Gastroesophageal sphincter (tissue), 4 donors: ENCODE data around the gene SGCE. TPM values are rescaled to one million over a fixed set of nuclear protein-coding genes. Genes with fewer than 3 reads are reported as not detected.

Experiments
- ATAC-seq: fragments of 150-250 bp; one replicate; pipeline ENCODE4 v1.9.1; 2016; ENCODE audit warnings: mild to moderate bottlenecking, moderate library complexity
- H3K27ac ChIP-seq, 4 donors: fragments of 200-600 bp; sonication (generic) in 3 of 4; 1 replicate in 3 of 4; 2 replicates in 1 of 4; pipeline ENCODE4 v1.5.1; 2016 to 2019
- H3K27me3 ChIP-seq: fragments of 200-600 bp; sonication (generic); one replicate; pipeline ENCODE4 v1.5.1; 2019
- H3K36me3 ChIP-seq, 2 donors: fragments of 200-600 bp; sonication (generic); one replicate each; pipeline ENCODE4 v1.5.1; 2019; ENCODE audit warnings: control low read depth in 1 of 2
- H3K4me1 ChIP-seq, 3 donors: fragments of 200-600 bp; sonication (generic); 1 replicate in 2 of 3; 2 replicates in 1 of 3; pipeline ENCODE4 v1.5.1; 2016 to 2019; ENCODE audit warnings: control low read depth in 2 of 3
- H3K4me3 ChIP-seq, 2 donors: fragments of 200-600 bp; sonication (generic); one replicate each; pipeline ENCODE4 v1.5.1; 2019; ENCODE audit warnings: mild to moderate bottlenecking in 1 of 2, moderate library complexity in 1 of 2
- H3K9me3 ChIP-seq, 3 donors: fragments of 200-600 bp; sonication (generic); one replicate each; pipeline ENCODE4 v1.5.1; 2017 to 2019; ENCODE audit warnings: control low read depth in 2 of 3
- CTCF ChIP-seq, 4 experiments: fragments of 200-600 bp in 2 of 4; fragments of 450-650 bp in 2 of 4; sonication (generic) in 1 of 4; IDR thresholded peaks; one replicate each; pipeline ENCODE4 v1.5.1; 2017 to 2019; ENCODE audit warnings: antibody characterized with exemption in 4 of 4, mild to moderate bottlenecking in 2 of 4, moderate library complexity in 2 of 4
- EP300 ChIP-seq: sonication (generic); formaldehyde crosslinking; IDR thresholded peaks from one replicate; pipeline ENCODE4 v1.6.1; 2017; ENCODE audit warnings: antibody characterized with exemption, mild to moderate bottlenecking
- POLR2A ChIP-seq, 2 donors: fragments of 450-650 bp; IDR thresholded peaks; one replicate each; pipeline ENCODE4 v1.6.1; 2017; ENCODE audit warnings: antibody characterized with exemption in 2 of 2, mild to moderate bottlenecking in 2 of 2, moderate library complexity in 1 of 2
- POLR2AphosphoS5 ChIP-seq: sonication (generic); formaldehyde crosslinking; IDR thresholded peaks from one replicate; pipeline ENCODE4 v1.6.1; 2017; ENCODE audit warnings: antibody characterized with exemption
- WGBS, 2 donors: methylation state at CpG; one replicate each; pipeline ENCODE4 v1.1.5; 2018; ENCODE audit warnings: low coverage in 1 of 2; 5-methylcytosine and 5-hydroxymethylcytosine counted together
- total RNA-seq, 4 donors: library from RNA; depleted of rRNA; stranded (reverse); fragments of >200 nt; gene quantifications; one replicate each; pipeline ENCODE4 v1.1.0, GENCODE V29; 2016

The SGCE gene
- total RNA-seq, 4 donors from 2014 or later = 92.5 to 138 (median 123) TPM

DNA sequence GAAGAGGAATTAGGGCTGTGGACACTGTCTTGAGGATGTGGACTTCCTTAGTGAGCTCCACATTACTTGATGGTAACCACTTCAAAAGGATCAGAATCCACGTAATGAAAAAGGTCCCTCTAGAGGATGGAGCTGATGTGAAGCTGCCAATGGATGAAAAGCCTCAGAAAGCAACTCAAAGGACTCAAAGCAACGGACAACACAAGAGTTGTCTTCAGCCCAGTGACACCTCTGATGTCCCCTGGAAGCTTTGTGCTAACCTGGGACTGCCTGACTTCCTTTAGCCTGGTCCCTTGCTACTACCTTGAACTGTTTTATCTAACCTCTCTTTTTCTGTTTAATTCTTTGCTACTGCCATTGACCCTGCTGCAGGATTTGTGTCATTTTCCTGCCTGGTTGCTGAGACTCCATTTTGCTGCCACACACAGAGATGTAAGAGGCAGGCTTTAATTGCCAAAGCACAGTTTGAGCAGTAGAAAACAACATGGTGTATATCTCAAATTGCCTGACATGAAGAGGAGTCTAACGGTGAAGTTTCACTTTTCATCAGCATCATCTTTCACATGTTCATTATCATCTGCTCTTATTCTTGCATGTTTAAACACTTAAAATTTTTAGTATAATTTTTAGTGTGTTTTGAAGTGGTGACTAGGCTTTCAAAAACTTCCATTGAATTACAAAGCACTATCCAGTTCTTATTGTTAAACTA is 11.1 kb upstream of the SGCE start:
- H3K4me3 ChIP-seq = no peak overlapping the region
- H3K9me3 ChIP-seq = no peaks in the 10 kb centered on the region
- no peaks in the 10 kb centered on the region for H3K4me1 ChIP-seq
- H3K27me3 ChIP-seq = no peaks in the 10 kb centered on the region
- H3K27ac ChIP-seq = no peak overlapping the region
- 92% methylated on average over 3 of the region's 3 CpGs for WGBS, 2 donors
- no peak for ATAC-seq
- TF ChIP-seq POLR2A (IDR thresholded peaks at IDR 0.05) = no peak
- H3K36me3 ChIP-seq = no peaks in the 10 kb centered on the region

DNA sequence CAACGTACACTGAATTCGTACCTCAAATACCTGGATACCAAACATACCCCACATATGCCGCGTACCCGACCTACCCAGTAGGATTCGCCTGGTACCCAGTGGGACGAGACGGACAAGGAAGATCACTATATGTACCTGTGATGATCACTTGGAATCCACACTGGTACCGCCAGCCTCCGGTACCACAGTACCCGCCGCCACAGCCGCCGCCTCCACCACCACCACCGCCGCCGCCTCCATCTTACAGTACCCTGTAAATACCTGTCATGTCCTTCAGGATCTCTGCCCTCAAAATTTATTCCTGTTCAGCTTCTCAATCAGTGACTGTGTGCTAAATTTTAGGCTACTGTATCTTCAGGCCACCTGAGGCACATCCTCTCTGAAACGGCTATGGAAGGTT is 9.5 kb upstream of the SGCE start:
- Histone ChIP-seq H3K27ac (no peak overlapping the region), H3K27me3 (no peaks in the 10 kb centered on the region), H3K9me3 (no peaks in the 10 kb centered on the region), H3K36me3 (no peaks in the 10 kb centered on the region), H3K4me3 (no peak overlapping the region), H3K4me1 (no peaks in the 10 kb centered on the region)
- TF ChIP-seq POLR2AphosphoS5 (no peak), EP300 (no peak), POLR2A (IDR thresholded peaks at IDR 0.05) (no peak), CTCF (IDR thresholded peaks at IDR 0.05) (no peak)
- ATAC-seq = no peak
- 95 to 97% methylated on average over 7 to 18 of the region's 18 CpGs for WGBS, 2 donors

GRCh38 chr7:94664023-94664422 is 8.1 kb upstream of the SGCE start:
- H3K9me3 ChIP-seq = no peaks in the 10 kb centered on the region
- no peak for ATAC-seq
- no peaks in the 10 kb centered on the region for H3K27me3 ChIP-seq
- H3K4me1 ChIP-seq = peaks cover 0 to under 1% (median 0%) of the 10 kb centered on the region in 3 donors
- H3K36me3 ChIP-seq = no peaks in the 10 kb centered on the region
- TF ChIP-seq CTCF (IDR thresholded peaks at IDR 0.05) (no peak), EP300 (no peak), POLR2AphosphoS5 (no peak), POLR2A (IDR thresholded peaks at IDR 0.05) (no peak)
- H3K27ac ChIP-seq = no peak overlapping the region
- no peak overlapping the region for H3K4me3 ChIP-seq
- no CpG with 5 or more reads among the region's 23 CpGs for WGBS, 2 donors

DNA sequence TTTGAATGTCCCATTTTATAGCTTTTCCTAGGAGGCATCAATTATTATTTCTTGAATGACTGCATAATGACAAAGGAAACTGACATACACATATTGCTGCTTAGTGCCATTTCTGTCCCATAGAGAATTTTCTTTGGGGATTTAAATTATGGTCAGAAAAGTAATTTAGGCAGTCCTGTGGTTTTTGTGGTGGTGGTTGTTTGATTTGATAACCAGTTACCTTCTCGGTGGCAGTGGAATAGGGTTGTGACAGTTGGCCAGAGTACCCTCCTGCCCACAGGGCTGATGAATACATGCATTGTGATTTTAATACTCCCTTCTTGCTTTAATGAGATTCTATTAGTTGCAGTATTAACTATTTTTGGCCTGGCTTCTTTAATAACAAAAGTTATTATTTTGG is 6.6 kb upstream of the SGCE start:
- H3K4me1 ChIP-seq = peaks cover 0 to 9% (median 0%) of the 10 kb centered on the region in 3 donors
- no peak for ATAC-seq
- WGBS, 2 donors = 63 to 71% methylated on average over 1 of the region's 1 CpG

DNA sequence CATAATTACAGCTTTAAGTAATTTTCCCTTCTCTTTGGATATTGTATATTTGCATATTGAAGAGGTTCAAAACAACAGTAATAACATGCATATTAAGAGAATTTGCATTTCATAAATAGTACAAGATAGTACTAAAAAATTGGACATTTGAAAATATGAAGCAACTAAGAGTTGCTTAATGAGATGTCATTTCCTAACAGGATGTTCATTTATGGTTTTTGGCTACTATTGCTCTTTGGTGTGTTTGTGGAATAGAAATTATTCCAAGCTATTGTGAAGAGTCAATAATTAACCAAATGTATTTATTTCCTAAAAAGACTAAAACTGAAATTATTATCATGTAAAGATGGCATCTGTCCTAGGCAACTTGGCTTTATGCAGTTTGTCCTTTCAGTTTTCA is 4.1 kb upstream of the SGCE start:
- no peaks in the 10 kb centered on the region for H3K9me3 ChIP-seq
- H3K4me3 ChIP-seq = no peak overlapping the region
- no peaks in the 10 kb centered on the region for H3K36me3 ChIP-seq
- ATAC-seq = no peak
- H3K27ac ChIP-seq = no peak overlapping the region
- TF ChIP-seq POLR2A (IDR thresholded peaks at IDR 0.05) (no peak), EP300 (no peak), POLR2AphosphoS5 (no peak), CTCF (IDR thresholded peaks at IDR 0.05) (no peak)
- peaks cover 0 to 30% (median 0%) of the 10 kb centered on the region in 3 donors for H3K4me1 ChIP-seq
- H3K27me3 ChIP-seq = no peaks in the 10 kb centered on the region

More for the DNA sequence above, 6.6 kb upstream of the SGCE start:
- Histone ChIP-seq H3K27ac (no peak overlapping the region), H3K36me3 (no peaks in the 10 kb centered on the region), H3K4me3 (no peak overlapping the region), H3K27me3 (no peaks in the 10 kb centered on the region), H3K9me3 (no peaks in the 10 kb centered on the region)
- TF ChIP-seq EP300 (no peak), POLR2AphosphoS5 (no peak), POLR2A (IDR thresholded peaks at IDR 0.05) (no peak), CTCF (IDR thresholded peaks at IDR 0.05) (no peak)
